ENCODE measurements around the gene NTSR2.

- TF ChIP-seq CTCF (IDR thresholded peaks at IDR 0.05), result no peak
- no peak for TF ChIP-seq POLR2A (IDR thresholded peaks at IDR 0.05)
These were observed 2.8 kb downstream of the NTSR2 start for GRCh38 chr2:11667194-11667593.

Measured in right lobe of liver (tissue), 4 donors.